HG02759 (cell line): ENCODE data around the gene FGF9.

Experiments used
- ATAC-seq: cut with Tn5 transposase; IDR thresholded peaks from one replicate; pipeline ENCODE4 v1.9.1; 2021; ENCODE audit warnings: mild to moderate bottlenecking, moderate library complexity; ENCODE audit not compliant: unreplicated experiment

The FGF9 gene

GRCh38 chr13:21673789-21674489 lies 3.1 kb downstream of the FGF9 start:
- peak; percentile 38 for ATAC-seq

- ATAC-seq = no peak
Observed at GRCh38 chr13:21674490-21675009, 3.7 kb downstream of the FGF9 start.

- ATAC-seq = no peak
Observed at GRCh38 chr13:21675095-21675991, 4.5 kb downstream of the FGF9 start.

- no peak for ATAC-seq
Observed at GRCh38 chr13:21676611-21677021, 5.7 kb downstream of the FGF9 start.

GRCh38 chr13:21677075-21677623 lies 6.3 kb downstream of the FGF9 start:
- no peak for ATAC-seq

GRCh38 chr13:21683034-21683733 lies 12.3 kb downstream of the FGF9 start:
- ATAC-seq = no peak

- ATAC-seq = no peak
Observed at GRCh38 chr13:21684576-21684975, 13.7 kb downstream of the FGF9 start.

GRCh38 chr13:21685485-21686064 lies 14.7 kb downstream of the FGF9 start:
- no peak for ATAC-seq

GRCh38 chr13:21686751-21687391 lies 16.0 kb downstream of the FGF9 start:
- peak; percentile 95 for ATAC-seq

- no peak for ATAC-seq
Observed at GRCh38 chr13:21688056-21688455, 17.2 kb downstream of the FGF9 start.

- ATAC-seq = no peak
Observed at GRCh38 chr13:21689097-21689496, 18.2 kb downstream of the FGF9 start.

GRCh38 chr13:21690955-21691354 lies 20.1 kb downstream of the FGF9 start:
- no peak for ATAC-seq

- ATAC-seq = no peak
Observed at GRCh38 chr13:21691500-21691899, 20.6 kb downstream of the FGF9 start.

GRCh38 chr13:21691928-21692327 lies 21.1 kb downstream of the FGF9 start:
- no peak for ATAC-seq

- no peak for ATAC-seq
Observed at GRCh38 chr13:21694831-21695230, 24.0 kb downstream of the FGF9 start.

GRCh38 chr13:21695546-21695945 lies 24.7 kb downstream of the FGF9 start:
- ATAC-seq = no peak

GRCh38 chr13:21696865-21697448 lies 26.1 kb downstream of the FGF9 start:
- no peak for ATAC-seq

- no peak for ATAC-seq
Observed at GRCh38 chr13:21698817-21699679, 28.2 kb downstream of the FGF9 start.

- no peak for ATAC-seq
Observed at GRCh38 chr13:21701460-21701859, 30.6 kb downstream of the FGF9 start.
